Neural cell (in vitro differentiated cells): ENCODE results near the gene COG2.

ENCODE experiments used
- CTCF ChIP-seq: fragments of 450-650 bp; IDR thresholded peaks from 2 replicates; pipeline ENCODE4 v1.5.1; 2014; ENCODE audit warnings: antibody characterized with exemption, mild to moderate bottlenecking, moderate library complexity; ENCODE audit not compliant: poor library complexity, severe bottlenecking
- EP300 ChIP-seq: fragments of 450-650 bp; conservative IDR thresholded peaks from 2 replicates; pipeline ENCODE4 v1.6.1; 2014; ENCODE audit warnings: antibody characterized with exemption, mild to moderate bottlenecking, moderate library complexity; ENCODE audit not compliant: poor library complexity, severe bottlenecking
- EZH2 ChIP-seq: fragments of 200-600, 300-800 bp; shearing (Covaris generic), sonication (generic); IDR thresholded peaks from 2 replicates; pipeline ENCODE4 v1.6.1; 2014; ENCODE audit warnings: antibody characterized with exemption, low read length, borderline replicate concordance, mild to moderate bottlenecking; ENCODE audit not compliant: insufficient read depth, poor library complexity, severe bottlenecking
- MXI1 ChIP-seq: fragments of 450-650 bp; conservative IDR thresholded peaks from 2 replicates; pipeline ENCODE4 v1.6.1; 2014; ENCODE audit warnings: antibody characterized with exemption, mild to moderate bottlenecking; ENCODE audit not compliant: poor library complexity, severe bottlenecking
- POLR2AphosphoS5 ChIP-seq: IDR thresholded peaks from 2 replicates; pipeline ENCODE4 v1.6.1; 2012
- RAD21 ChIP-seq: fragments of 450-650 bp; conservative IDR thresholded peaks from 2 replicates; pipeline ENCODE4 v1.6.1; 2014; ENCODE audit warnings: antibody characterized with exemption, mild to moderate bottlenecking, moderate library complexity
- REST ChIP-seq: IDR thresholded peaks from 2 replicates; pipeline ENCODE4 v1.6.1; 2012; ENCODE audit warnings: borderline replicate concordance
- SMC3 ChIP-seq: fragments of 450-650 bp; conservative IDR thresholded peaks from 2 replicates; pipeline ENCODE4 v1.6.1; 2014; ENCODE audit warnings: antibody characterized with exemption, mild to moderate bottlenecking, moderate library complexity; ENCODE audit not compliant: poor library complexity
- TAF1 ChIP-seq: IDR thresholded peaks from 2 replicates; pipeline ENCODE4 v1.6.1; 2012; ENCODE audit warnings: low read depth

- TF ChIP-seq EZH2, result no peak
- TF ChIP-seq CTCF, result peak; percentile 48
- no peak for TF ChIP-seq POLR2AphosphoS5
- TF ChIP-seq REST, result no peak
- TF ChIP-seq TAF1, result no peak
- no peak for TF ChIP-seq MXI1
- no peak for TF ChIP-seq EP300
- peak; percentile 33 for TF ChIP-seq SMC3
- TF ChIP-seq RAD21, result peak; percentile 32
Measured at GRCh38 chr1:230632273-230632873, 9.9 kb upstream of the COG2 start.
